Keratinocyte (primary cell): Measurements from ENCODE around the gene CUBN. TPM values are rescaled to one million over a fixed set of nuclear protein-coding genes. Genes with fewer than 3 reads are reported as not detected.
A peak's percentile ranks its signal among the peaks of the same experiment; 100 is the strongest.

Experiments
- DNase-seq: peaks from one replicate; pipeline ENCODE4 v3.0.0-alpha.2; 2011; ENCODE audit warnings: low read depth, missing footprints, low spot score
- FAIRE-seq: peaks from 2 replicates; lab custom pipeline; 2011; peaks lifted over from hg19 to GRCh38; lab: Jason Lieb, UNC
- H2AFZ ChIP-seq: 2 replicates; pipeline ENCODE4 v1.6.0; 2012; ENCODE audit warnings: low read length, control low read depth, inconsistent platforms; ENCODE audit not compliant: control insufficient read depth
- H3K27ac ChIP-seq: 2 replicates; pipeline ENCODE4 v1.5.1; 2011; ENCODE audit warnings: low read length; ENCODE audit not compliant: control insufficient read depth, insufficient read depth
- H3K27me3 ChIP-seq: 3 replicates; pipeline ENCODE4 v1.6.0; 2011; ENCODE audit warnings: low read length; ENCODE audit not compliant: control insufficient read depth, insufficient read depth; ENCODE audit errors: extremely low read depth
- H3K36me3 ChIP-seq, 2 experiments: 2 replicates in 1 of 2; 3 replicates in 1 of 2; pipeline ENCODE4 v1.5.1; 2011; ENCODE audit warnings: low read length in 2 of 2, mild to moderate bottlenecking in 1 of 2; ENCODE audit not compliant: control insufficient read depth in 2 of 2, insufficient read depth in 2 of 2; ENCODE audit errors: extremely low read depth in 1 of 2
- H3K4me1 ChIP-seq: 3 replicates; pipeline ENCODE4 v1.5.1; 2011; ENCODE audit warnings: low read length; ENCODE audit not compliant: control insufficient read depth, insufficient read depth; ENCODE audit errors: extremely low read depth
- H3K4me2 ChIP-seq: 3 replicates; pipeline ENCODE4 v1.6.0; 2011; ENCODE audit warnings: low read depth, low read length; ENCODE audit not compliant: control insufficient read depth, insufficient read depth; ENCODE audit errors: extremely low read depth
- H3K4me3 ChIP-seq, 3 experiments: fragments of 200-600 bp in 1 of 3; sonication (generic) in 1 of 3; 2 replicates in 2 of 3; 3 replicates in 1 of 3; pipeline ENCODE4 v1.5.1; 2011 to 2016; ENCODE audit warnings: low read length in 3 of 3, mild to moderate bottlenecking in 3 of 3, control low read depth in 2 of 3, inconsistent platforms in 1 of 3, low read depth in 1 of 3, mixed read lengths in 1 of 3, mixed run types in 1 of 3, moderate library complexity in 1 of 3; ENCODE audit not compliant: control insufficient read depth in 2 of 3, insufficient read depth in 2 of 3; ENCODE audit errors: extremely low read depth in 1 of 3
- H3K79me2 ChIP-seq: 2 replicates; pipeline ENCODE4 v1.6.0; 2012; ENCODE audit warnings: low read length; ENCODE audit not compliant: control insufficient read depth, insufficient read depth
- H3K9ac ChIP-seq: 3 replicates; pipeline ENCODE4 v1.6.0; 2011; ENCODE audit warnings: low read length; ENCODE audit not compliant: control insufficient read depth, insufficient read depth; ENCODE audit errors: extremely low read depth
- H3K9me1 ChIP-seq: 3 replicates; pipeline ENCODE4 v1.6.0; 2011; ENCODE audit warnings: low read length; ENCODE audit not compliant: control insufficient read depth, insufficient read depth; ENCODE audit errors: extremely low read depth
- H3K9me3 ChIP-seq: 2 replicates; pipeline ENCODE4 v1.5.1; 2012; ENCODE audit warnings: low read depth, low read length; ENCODE audit not compliant: control insufficient read depth
- H4K20me1 ChIP-seq: 3 replicates; pipeline ENCODE4 v1.6.0; 2011; ENCODE audit warnings: low read length; ENCODE audit not compliant: control insufficient read depth, insufficient read depth; ENCODE audit errors: extremely low read depth
- EZH2 ChIP-seq: IDR thresholded peaks from one replicate; pipeline ENCODE4 v1.6.1; 2012; ENCODE audit warnings: inconsistent platforms, mild to moderate bottlenecking, low read length, moderate library complexity
- dilution Hi-C: fragments of 300-500 bp; cut with MboI; formaldehyde crosslinking; loops from one replicate; pipeline ENCODE4 v1.7.0; 2020; ENCODE audit warnings: low sequenced_read_pairs; ENCODE audit not compliant: extremely low pct_ligation_motif_present
- polyA plus RNA-seq, 5 experiments: library from polyadenylated mRNA; depleted of rRNA in 3 of 5; stranded (reverse) in 3 of 5; stranded (forward) in 1 of 5; unstranded in 1 of 5; fragments of >200 nt; gene quantifications; 1 replicate in 1 of 5; 2 replicates in 3 of 5; 3 replicates in 1 of 5; pipeline versions ENCODE4 v1.2.1 to v1.2.3, GENCODE V29; 2011 to 2012; ENCODE audit warnings: missing spikeins in 2 of 5, low read depth in 1 of 5, low replicate concordance in 1 of 5
- TF ChIP-seq, protein P1 (sequence below), 3 experiments: IDR thresholded peaks in 1 of 3; conservative IDR thresholded peaks in 1 of 3; optimal IDR thresholded peaks in 1 of 3; 2 replicates in 2 of 3; 3 replicates in 1 of 3; pipeline versions ENCODE3 to v1.5.1; 2011; ENCODE audit warnings: low read length in 3 of 3, mild to moderate bottlenecking in 3 of 3, moderate library complexity in 2 of 3, control low read depth in 1 of 3, inconsistent platforms in 1 of 3; ENCODE audit not compliant: insufficient read depth in 2 of 3; ENCODE audit errors: extremely low read depth in 1 of 3

CUBN gene
- polyA plus RNA-seq, 1 donor (not counting 4 experiments of a cell fraction or from before 2014, with no cell fraction given) = 0.07 TPM

DNA sequence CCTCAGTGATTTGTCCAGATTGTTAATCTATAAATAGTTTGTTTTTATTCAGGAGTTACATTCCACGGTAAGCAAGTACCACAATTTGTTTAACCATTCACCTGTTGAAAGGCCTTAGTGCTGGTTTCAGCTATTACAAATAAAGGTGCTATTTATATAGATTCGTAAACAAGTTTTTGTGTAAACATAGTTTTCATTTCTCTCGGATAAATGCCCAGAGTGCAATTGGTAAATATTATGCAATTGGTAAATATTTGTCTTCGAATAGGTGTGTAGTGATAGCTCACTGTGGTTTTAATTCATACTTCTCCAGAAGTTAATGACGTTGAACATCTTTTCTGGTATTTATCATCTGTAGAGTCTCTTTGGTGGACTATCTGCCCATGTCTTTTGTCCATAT lies 235.9 kb downstream of the CUBN start:
- Histone ChIP-seq H3K9me3 (no peaks in the 10 kb centered on the region), H3K9me1 (no peaks in the 10 kb centered on the region), H3K36me3 (no peaks in the 10 kb centered on the region), H4K20me1 (no peaks in the 10 kb centered on the region), H3K4me2 (no peak overlapping the region), H3K27ac (no peak overlapping the region), H2AFZ (no peak overlapping the region), H3K4me3 (no peak overlapping the region), H3K27me3 (no peaks in the 10 kb centered on the region), H3K9ac (no peak overlapping the region), H3K4me1 (no peaks in the 10 kb centered on the region), H3K79me2 (no peaks in the 10 kb centered on the region)
- TF ChIP-seq, protein P1, sequence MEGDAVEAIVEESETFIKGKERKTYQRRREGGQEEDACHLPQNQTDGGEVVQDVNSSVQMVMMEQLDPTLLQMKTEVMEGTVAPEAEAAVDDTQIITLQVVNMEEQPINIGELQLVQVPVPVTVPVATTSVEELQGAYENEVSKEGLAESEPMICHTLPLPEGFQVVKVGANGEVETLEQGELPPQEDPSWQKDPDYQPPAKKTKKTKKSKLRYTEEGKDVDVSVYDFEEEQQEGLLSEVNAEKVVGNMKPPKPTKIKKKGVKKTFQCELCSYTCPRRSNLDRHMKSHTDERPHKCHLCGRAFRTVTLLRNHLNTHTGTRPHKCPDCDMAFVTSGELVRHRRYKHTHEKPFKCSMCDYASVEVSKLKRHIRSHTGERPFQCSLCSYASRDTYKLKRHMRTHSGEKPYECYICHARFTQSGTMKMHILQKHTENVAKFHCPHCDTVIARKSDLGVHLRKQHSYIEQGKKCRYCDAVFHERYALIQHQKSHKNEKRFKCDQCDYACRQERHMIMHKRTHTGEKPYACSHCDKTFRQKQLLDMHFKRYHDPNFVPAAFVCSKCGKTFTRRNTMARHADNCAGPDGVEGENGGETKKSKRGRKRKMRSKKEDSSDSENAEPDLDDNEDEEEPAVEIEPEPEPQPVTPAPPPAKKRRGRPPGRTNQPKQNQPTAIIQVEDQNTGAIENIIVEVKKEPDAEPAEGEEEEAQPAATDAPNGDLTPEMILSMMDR (optimal IDR thresholded peaks at IDR 0.05 in 1 of 3, IDR thresholded peaks at IDR 0.05 in 1 of 3, conservative IDR thresholded peaks at IDR 0.05 in 1 of 3; ENCODE audit: extremely low read depth in 1 of 3, insufficient read depth in 2 of 3, low read length in 3 of 3) = no peak
- TF ChIP-seq EZH2 = no peak
- dilution Hi-C loops = no loop called here
- FAIRE-seq = no peak
- no peak for DNase-seq

DNA sequence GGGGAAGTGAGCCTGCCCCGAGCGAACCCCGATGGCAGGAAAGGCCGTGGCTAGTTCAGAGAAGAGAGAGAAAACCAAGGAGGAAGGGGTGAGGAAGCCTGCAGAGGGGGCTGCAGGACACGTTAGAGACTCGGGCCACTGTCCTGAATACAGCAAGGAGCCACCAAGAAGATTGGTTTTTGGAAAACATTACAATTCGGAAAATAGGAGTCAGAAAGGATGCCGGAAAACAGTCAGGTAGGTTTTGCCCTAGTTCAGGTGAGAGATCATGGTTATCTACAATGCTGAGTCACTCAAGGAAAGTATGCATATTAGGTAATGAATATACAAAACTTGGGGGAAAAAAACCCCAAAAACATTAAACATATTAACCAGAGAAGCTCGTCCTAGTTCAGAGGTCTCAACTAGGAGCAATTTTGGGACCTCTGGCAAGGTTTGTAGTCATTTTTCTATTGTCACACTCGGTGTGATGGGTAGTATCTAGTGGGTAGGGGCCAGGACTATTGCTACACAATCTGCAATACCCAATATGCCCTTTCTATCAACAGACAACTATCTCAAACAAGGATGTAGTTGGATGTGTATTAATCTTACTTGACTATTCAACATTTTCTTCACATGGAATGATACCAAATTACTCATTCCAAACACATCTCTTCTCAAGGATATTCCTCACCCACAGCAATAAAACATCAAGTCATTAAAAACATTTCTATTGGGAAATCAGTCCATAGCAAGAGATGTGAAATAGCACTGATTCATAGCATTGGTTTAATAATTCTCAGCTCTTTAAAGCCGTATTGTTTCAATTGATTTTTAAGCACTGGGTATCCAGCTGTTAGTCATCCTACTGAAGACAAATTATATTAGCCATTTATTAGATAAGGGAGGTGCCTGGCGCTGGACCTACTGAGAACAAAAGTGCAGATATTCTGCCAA lies 238.0 kb downstream of the CUBN start:
- Histone ChIP-seq H3K9ac (peak overlapping the region; percentile 66), H3K4me2 (peak overlapping the region; percentile 52), H3K27me3 (no peaks in the 10 kb centered on the region), H3K36me3 (no peaks in the 10 kb centered on the region), H3K9me1 (no peaks in the 10 kb centered on the region), H2AFZ (no peak overlapping the region), H3K9me3 (no peaks in the 10 kb centered on the region), H3K79me2 (no peaks in the 10 kb centered on the region), H3K4me1 (no peaks in the 10 kb centered on the region), H3K27ac (peak overlapping the region; percentile 91), H4K20me1 (no peaks in the 10 kb centered on the region), H3K4me3 (peak overlapping the region in 1 of 3 experiments; percentile 36)
- dilution Hi-C loops = no loop called here
- DNase-seq (peak; percentile 65), FAIRE-seq (peak; percentile 64)
- TF ChIP-seq, protein P1 (optimal IDR thresholded peaks at IDR 0.05 in 1 of 3, IDR thresholded peaks at IDR 0.05 in 1 of 3, conservative IDR thresholded peaks at IDR 0.05 in 1 of 3; ENCODE audit: extremely low read depth in 1 of 3, insufficient read depth in 2 of 3, low read length in 3 of 3) = peak in 1 of 3 experiments; percentile 7
- TF ChIP-seq EZH2 = no peak
